ENCODE measurements around the gene NOXO1.

The NOXO1 gene

DNA sequence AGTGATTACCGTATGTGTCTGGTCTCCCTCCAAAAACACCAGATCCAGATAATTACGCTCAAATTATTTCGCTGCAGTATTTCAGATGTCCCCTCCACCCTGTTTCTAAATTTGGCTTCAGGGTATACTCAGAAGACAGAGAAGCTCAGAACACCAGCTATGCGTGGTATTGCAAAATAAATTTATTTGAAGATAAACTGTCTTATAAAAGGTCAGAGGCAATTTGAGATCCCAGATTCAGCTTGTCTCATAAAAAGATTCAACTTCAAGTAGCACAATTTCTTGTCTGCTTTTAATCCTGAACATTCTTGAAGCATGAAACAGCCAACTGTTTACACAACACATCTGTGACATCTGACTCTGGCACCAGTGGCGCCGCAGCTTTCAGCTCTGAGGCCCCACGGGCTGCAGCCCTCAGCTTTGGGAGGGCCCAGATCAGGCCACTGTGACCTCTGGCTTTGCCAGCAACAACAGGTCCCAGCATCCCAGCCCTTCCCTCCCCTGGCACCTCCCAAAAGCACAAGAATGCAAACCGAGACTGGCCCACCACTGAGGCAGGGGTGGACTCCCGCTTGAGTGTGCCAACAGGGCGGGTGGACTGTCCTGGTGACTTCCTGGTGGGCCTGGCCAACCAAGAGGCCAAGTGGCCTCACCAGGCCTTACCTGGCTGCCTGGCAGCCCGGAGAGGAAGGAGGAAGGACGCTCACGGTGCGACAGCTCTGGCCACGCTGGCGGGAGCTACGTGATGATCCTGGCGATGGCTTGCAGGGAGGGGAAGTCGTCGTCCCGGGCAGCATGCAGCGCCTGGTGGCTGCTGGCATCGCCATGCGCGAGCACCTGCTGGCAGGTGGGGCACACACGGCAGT lies 16.5 kb upstream of the NOXO1 start:
- DNase-seq (ENCODE audit: low spot score), result no peak

- DNase-seq (ENCODE audit: low spot score), result no peak
Observed at GRCh38 chr16:1993731-1994131, 12.5 kb upstream of the NOXO1 start.

DNA sequence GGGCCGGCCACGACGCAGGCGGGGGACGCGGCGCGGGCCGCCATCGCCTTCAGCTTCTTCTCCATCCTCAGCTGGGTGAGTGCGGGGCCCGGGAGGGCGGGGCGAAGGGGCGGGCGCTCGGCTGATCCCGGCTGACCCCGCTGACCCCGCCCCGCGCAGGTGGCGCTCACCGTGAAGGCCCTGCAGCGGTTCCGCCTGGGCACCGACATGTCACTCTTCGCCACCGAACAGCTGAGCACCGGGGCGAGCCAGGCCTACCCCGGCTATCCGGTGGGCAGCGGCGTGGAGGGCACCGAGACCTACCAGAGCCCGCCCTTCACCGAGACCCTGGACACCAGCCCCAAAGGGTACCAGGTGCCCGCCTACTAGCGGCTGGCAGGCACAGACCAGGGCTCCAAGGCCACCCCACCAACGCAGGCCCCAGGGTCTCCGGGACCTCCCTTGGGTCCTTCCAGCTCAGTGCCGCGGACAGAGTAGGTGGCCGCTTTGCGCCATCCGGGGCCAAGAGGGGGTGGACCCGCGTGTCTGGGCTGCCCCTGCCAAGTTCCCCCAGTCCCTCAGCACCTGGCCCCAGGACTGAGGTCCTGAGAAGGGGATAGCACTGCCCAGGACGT lies 11.5 kb upstream of the NOXO1 start:
- no peak for DNase-seq (ENCODE audit: low spot score)

- DNase-seq (ENCODE audit: low spot score), result peak; percentile 90
Observed at GRCh38 chr16:1991948-1992703, 10.9 kb upstream of the NOXO1 start.

GRCh38 chr16:1991588-1991947 lies 10.3 kb upstream of the NOXO1 start:
- DNase-seq (ENCODE audit: low spot score), result no peak

- DNase-seq (ENCODE audit: low spot score), result no peak
Observed at GRCh38 chr16:1991135-1991551, 9.9 kb upstream of the NOXO1 start.

DNA sequence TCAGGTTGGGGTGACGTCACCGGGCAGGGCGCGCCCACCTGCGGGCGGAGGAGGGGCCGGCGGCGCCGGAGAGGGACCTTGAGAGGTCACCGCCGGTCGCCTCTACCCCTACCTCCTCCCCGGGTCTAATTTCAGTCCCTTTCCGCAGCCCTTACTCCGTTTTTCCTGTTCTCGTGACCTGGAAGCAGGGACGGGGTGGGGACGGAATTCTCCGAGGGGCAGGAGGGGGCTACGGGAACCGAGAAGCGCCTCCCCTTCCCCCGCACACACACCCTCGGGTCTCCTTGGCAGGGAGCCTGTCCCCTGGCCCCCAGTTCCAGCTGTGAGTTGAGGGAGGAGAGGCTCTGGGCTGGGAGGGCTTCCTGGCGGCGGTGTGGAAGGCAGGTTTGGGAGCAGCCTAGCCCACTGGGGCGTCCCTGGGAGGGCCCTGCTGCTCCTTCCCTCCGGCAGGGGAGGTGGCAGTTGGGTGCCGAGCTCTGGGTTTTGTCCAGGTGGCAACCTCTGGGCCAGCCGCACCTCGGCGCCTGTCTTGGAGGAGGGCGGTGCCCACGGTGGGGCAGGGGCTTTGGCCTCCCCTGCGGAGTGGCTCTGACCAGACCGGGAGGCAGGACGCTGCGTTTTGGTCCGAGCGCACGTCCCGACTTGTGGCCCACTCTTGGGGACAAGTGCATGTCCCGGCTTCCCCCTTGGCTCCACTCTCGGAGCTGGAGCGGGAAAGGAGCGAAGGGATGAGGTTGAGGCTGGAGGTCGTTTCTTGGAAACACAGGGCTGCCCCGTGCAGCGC lies 9.3 kb upstream of the NOXO1 start:
- DNase-seq (ENCODE audit: low spot score), result no peak

DNA sequence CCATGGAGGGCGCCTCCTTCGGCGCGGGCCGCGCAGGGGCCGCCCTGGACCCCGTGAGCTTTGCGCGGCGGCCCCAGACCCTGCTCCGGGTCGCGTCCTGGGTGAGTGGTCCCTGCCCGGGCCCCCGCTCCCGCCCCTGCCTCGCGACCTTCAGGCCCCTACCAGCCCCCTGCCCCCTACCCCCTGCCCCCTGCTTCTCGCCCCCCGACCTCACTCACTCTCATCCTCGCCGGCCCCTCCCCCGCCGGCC lies 8.8 kb upstream of the NOXO1 start:
- DNase-seq (ENCODE audit: low spot score), result no peak

- DNase-seq (ENCODE audit: low spot score), result no peak
Observed at GRCh38 chr16:1989209-1990100, 8.2 kb upstream of the NOXO1 start, which contains the start of gene SYNGR3. SYNGR3 (plus strand) TSS chr16:1989970; CDS start chr16:1990103, 133 bp downstream.

GRCh38 chr16:1987198-1987597 lies 5.9 kb upstream of the NOXO1 start:
- DNase-seq (ENCODE audit: low spot score), result no peak

- no peak for DNase-seq (ENCODE audit: low spot score)
Observed at GRCh38 chr16:1985466-1986150, 4.3 kb upstream of the NOXO1 start.

- DNase-seq (ENCODE audit: low spot score), result peak; percentile 59
Observed at GRCh38 chr16:1984347-1985225, 3.3 kb upstream of the NOXO1 start.

DNA sequence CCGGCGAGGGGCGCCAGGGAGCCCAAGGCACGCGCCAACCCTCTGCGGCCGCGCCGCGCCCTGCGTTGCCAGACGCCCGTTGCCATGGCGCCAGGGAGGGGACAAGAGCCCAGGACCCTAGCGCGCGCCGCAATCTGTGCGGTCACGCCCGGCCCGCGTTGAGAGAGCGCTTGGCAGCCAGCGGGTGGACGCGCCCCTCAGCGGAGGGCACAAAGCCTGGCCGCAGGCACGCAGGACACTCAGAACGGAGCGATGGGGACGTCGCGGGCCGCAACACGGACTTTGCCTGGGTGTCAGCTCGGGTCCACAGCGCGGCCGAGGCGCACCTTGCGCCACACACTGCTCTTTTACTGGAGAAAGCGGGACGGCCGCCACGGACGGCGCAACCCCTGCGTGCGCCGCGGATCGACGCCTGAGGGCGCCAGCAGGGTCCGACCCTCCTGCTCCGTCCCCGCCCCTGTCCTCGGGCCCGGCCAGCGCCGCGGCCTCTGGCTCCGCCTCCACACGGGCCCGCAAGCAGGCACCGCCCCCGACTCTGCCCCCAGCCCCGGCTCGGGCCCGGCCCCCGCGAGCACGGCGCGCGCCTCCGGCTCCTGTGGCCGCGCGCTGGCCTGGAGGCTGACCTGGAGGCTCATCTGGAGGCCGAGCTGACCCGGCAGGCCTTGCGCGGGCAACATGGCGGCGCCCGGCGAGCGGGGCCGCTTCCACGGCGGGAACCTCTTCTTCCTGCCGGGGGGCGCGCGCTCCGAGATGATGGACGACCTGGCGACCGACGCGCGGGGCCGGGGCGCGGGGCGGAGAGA lies 2.5 kb upstream of the NOXO1 start, which contains the start of gene GFER:
Gene GFER, plus strand, starts transcription at position 650 of the 803 bp plus-strand sequence. Its CDS starts 26 bp downstream, at position 676.
- DNase-seq (ENCODE audit: low spot score), result peak; percentile 98

DNA sequence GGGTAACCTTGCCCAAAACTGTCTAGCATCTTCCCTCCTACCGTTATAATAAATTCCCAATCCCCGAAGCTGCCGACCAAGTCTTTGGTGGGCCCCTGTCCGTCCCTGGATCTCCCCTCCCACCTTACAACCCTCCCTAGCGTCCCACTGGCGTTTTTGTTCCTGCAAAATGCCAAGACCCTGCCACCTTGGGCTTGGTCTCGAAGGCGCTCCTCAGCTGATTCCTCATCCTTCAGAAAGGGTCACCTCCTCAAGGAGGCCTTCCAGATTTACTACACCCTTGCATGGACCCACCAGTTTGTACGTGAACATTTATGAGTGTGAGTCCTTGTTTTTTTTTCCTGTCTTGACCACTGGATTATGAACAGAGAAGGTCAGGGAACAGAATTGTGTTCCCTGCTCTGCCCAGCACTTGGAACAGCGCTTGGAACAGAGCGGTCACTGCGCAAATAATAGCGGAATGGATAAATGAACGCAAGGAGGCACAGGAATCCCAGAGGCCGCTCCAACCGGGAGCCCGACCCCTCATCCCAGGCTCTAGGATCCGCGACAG lies 1.8 kb upstream of the NOXO1 start:
- DNase-seq (ENCODE audit: low spot score), result no peak

- DNase-seq (ENCODE audit: low spot score), result no peak
Observed at GRCh38 chr16:1982013-1982433, 754 bp upstream of the NOXO1 start.

GRCh38 chr16:1980770-1981087 lies 540 bp downstream of the NOXO1 start:
- DNase-seq (ENCODE audit: low spot score), result no peak

GRCh38 chr16:1980030-1980769 lies 1.1 kb downstream of the NOXO1 start:
- DNase-seq (ENCODE audit: low spot score), result no peak
